ENCODE measurements around the gene OXCT1. TPM values are rescaled to one million over a fixed set of nuclear protein-coding genes. Genes with fewer than 3 reads are reported as not detected.

Gene OXCT1
- polyA plus RNA-seq, 2 of the 4 experiments (the other 2 are of a cell fraction), result 2.6 to 3.0 TPM

DNA sequence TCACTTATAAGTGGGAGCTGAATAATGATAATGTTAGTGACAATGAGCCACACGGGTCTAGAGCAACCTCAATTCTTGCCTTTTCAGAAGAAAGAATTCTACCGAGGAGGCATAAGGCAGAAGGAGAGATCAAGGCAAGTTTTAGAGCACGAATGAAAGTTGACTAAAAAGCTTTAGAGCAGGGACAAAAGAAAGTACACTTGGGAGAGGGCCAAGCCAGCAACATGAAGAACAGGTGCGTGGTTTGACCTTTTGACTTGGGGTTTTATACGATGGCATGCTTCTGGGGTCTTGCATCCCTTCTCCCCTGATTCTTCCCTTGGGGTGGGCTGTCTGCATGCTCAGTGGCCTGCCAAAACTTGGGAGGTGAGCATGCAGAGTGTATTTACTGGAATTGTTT is 12.5 kb upstream of the OXCT1 start:
- no peak for TF ChIP-seq ESRRA (IDR thresholded peaks at IDR 0.05; ENCODE audit: borderline replicate concordance, low read length)
- TF ChIP-seq, protein P1, sequence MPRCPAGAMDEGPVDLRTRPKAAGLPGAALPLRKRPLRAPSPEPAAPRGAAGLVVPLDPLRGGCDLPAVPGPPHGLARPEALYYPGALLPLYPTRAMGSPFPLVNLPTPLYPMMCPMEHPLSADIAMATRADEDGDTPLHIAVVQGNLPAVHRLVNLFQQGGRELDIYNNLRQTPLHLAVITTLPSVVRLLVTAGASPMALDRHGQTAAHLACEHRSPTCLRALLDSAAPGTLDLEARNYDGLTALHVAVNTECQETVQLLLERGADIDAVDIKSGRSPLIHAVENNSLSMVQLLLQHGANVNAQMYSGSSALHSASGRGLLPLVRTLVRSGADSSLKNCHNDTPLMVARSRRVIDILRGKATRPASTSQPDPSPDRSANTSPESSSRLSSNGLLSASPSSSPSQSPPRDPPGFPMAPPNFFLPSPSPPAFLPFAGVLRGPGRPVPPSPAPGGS (IDR thresholded peaks at IDR 0.05), result no peak
- H3K4me3 ChIP-seq, result no peak overlapping the region
- ChIA-PET POLR2A (no interaction called here), CTCF (no interaction called here)
- WGBS (ENCODE audit: missing lambda C conversion rate), result 28% methylated on average over 5 of the region's 5 CpGs
- H3K27ac ChIP-seq, result no peak overlapping the region
- no peaks in the 10 kb centered on the region for H3K9me3 ChIP-seq
- H3K4me2 ChIP-seq, result no peak overlapping the region
- ATAC-seq, result no peak
- no peak for DNase-seq (ENCODE audit: low read depth in 1 of 2, low spot score in 1 of 2)
- FAIRE-seq, result no peak
- H3K4me1 ChIP-seq, result 0 out of 3 replicates have a peak, but pooled peaks cover 4% of the 10 kb centered on the region

DNA sequence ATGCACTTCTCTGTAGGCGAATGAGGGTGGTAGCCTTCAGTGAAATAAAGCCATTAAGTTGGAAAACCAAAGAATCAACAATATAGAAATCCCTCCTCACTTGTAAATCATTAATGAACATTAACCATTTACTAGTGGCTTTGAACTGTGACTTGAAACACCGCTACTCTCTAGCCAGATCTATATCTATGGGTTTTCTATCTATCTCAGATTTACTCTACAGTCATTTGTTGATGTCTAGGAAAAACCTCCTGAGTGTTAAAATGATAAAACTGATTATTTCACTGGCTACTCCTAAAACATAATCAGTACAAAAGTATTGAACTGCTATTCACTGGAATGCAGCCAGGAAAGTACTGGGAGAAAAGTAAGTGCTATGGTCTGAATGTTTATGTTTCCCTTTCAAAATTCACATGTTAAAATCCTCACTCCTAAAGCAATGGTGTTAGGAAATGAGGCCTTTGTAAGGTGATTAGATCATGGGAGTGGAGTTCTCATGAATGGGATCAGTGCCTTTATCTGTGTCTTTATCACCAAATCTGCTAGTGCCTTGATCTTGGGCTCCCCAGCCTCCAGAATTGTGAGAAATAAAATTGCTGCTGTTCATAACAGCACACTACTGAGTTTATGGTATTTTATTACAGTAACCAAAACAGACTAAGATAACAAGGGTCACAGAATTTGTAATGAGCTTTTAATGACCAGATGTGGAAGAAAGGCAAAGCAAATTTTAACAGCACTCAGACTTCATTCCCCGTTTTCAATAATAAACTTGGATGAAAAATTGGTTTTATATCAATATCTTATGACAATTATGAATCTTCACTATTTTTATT is 8.6 kb upstream of the OXCT1 start:
- TF ChIP-seq GATA3 (IDR thresholded peaks at IDR 0.05; ENCODE audit: borderline replicate concordance) (no peak), FOXS1 (CRISPR knock-in tag; IDR thresholded peaks at IDR 0.05) (no peak), NFE2L2 (conservative IDR thresholded peaks at IDR 0.05; ENCODE audit: low read length) (no peak), ESRRA (IDR thresholded peaks at IDR 0.05; ENCODE audit: borderline replicate concordance, low read length) (no peak), HOXA7 (CRISPR knock-in tag; IDR thresholded peaks at IDR 0.05) (no peak), EHF (CRISPR knock-in tag; IDR thresholded peaks at IDR 0.05) (no peak)
- TF ChIP-seq, protein P2, sequence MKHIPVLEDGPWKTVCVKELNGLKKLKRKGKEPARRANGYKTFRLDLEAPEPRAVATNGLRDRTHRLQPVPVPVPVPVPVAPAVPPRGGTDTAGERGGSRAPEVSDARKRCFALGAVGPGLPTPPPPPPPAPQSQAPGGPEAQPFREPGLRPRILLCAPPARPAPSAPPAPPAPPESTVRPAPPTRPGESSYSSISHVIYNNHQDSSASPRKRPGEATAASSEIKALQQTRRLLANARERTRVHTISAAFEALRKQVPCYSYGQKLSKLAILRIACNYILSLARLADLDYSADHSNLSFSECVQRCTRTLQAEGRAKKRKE (CRISPR knock-in tag; IDR thresholded peaks at IDR 0.05; ENCODE audit: low read depth), result no peak
- TF ChIP-seq, protein P3, sequence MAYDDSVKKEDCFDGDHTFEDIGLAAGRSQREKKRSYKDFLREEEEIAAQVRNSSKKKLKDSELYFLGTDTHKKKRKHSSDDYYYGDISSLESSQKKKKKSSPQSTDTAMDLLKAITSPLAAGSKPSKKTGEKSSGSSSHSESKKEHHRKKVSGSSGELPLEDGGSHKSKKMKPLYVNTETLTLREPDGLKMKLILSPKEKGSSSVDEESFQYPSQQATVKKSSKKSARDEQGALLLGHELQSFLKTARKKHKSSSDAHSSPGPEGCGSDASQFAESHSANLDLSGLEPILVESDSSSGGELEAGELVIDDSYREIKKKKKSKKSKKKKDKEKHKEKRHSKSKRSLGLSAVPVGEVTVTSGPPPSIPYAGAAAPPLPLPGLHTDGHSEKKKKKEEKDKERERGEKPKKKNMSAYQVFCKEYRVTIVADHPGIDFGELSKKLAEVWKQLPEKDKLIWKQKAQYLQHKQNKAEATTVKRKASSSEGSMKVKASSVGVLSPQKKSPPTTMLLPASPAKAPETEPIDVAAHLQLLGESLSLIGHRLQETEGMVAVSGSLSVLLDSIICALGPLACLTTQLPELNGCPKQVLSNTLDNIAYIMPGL (CRISPR knock-in tag; IDR thresholded peaks at IDR 0.05; ENCODE audit: borderline replicate concordance), result no peak
- FAIRE-seq (no peak), DNase-seq (ENCODE audit: low read depth in 1 of 2, low spot score in 1 of 2) (no peak), ATAC-seq (no peak)
- CTCF ChIA-PET, result no interaction called here
- 4% methylated on average over 3 of the region's 3 CpGs for WGBS (ENCODE audit: missing lambda C conversion rate)
- Histone ChIP-seq H3K27ac (no peak overlapping the region), H3K4me2 (no peak overlapping the region), H3K4me3 (no peak overlapping the region), H3K9me3 (no peaks in the 10 kb centered on the region), H3K4me1 (no peaks in the 10 kb centered on the region)
- POLR2A ChIA-PET, result no interaction called here

DNA sequence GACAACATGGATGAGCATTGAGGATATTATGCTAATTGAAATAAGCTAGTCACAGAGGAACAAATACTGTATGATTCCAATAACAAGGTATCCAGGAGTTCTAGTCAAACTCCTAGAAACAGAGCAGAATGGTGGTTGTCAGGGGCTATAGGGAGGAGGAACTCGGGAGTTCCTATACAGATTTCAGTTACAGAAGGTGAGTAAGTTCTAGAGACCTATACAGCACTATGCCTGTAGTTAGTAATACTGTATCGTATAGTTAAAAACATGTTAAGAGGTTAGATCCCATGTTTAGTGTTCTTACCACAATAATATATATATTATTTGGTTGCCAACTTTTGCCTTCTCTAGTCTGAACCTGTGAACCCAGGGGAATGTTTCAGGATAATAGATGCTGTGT is 7.9 kb upstream of the OXCT1 start:
- ATAC-seq (no peak), FAIRE-seq (no peak), DNase-seq (ENCODE audit: low read depth in 1 of 2, low spot score in 1 of 2) (no peak)
- POLR2A ChIA-PET, result no interaction called here
- H3K9me3 ChIP-seq, result no peaks in the 10 kb centered on the region
- no peak for TF ChIP-seq ZSCAN20 (CRISPR knock-in tag; IDR thresholded peaks at IDR 0.05)
- no peak for TF ChIP-seq NPAS2 (CRISPR knock-in tag; IDR thresholded peaks at IDR 0.05; ENCODE audit: borderline replicate concordance)
- TF ChIP-seq, protein P2 (CRISPR knock-in tag; IDR thresholded peaks at IDR 0.05; ENCODE audit: low read depth), result no peak
- no peak for TF ChIP-seq ZNF302 (CRISPR knock-in tag; IDR thresholded peaks at IDR 0.05)
- no peak for TF ChIP-seq TP53 (CRISPR knock-in tag; IDR thresholded peaks at IDR 0.05)
- no peak for TF ChIP-seq JUNB (IDR thresholded peaks at IDR 0.05)
- no peak for TF ChIP-seq TFCP2L1 (CRISPR knock-in tag; IDR thresholded peaks at IDR 0.05)
- TF ChIP-seq PHF8 (IDR thresholded peaks at IDR 0.05; ENCODE audit: borderline replicate concordance, low read depth), result no peak
- TF ChIP-seq KDM5A (IDR thresholded peaks at IDR 0.05), result no peak
- no peak for TF ChIP-seq EP300 (IDR thresholded peaks at IDR 0.05)
- TF ChIP-seq MAFK (IDR thresholded peaks at IDR 0.05; ENCODE audit: partially characterized antibody), result no peak
- no peak for TF ChIP-seq BHLHE40 (IDR thresholded peaks at IDR 0.05; ENCODE audit: low read depth, low read length)
- TF ChIP-seq ESRRA (IDR thresholded peaks at IDR 0.05; ENCODE audit: borderline replicate concordance, low read length), result no peak
- TF ChIP-seq RFX5 (IDR thresholded peaks at IDR 0.05), result no peak
- no peak overlapping the region for H3K4me2 ChIP-seq
- WGBS (ENCODE audit: missing lambda C conversion rate), result 42% methylated on average over 2 of the region's 2 CpGs
- no peak overlapping the region for H3K27ac ChIP-seq
- CTCF ChIA-PET, result no interaction called here
- H3K4me3 ChIP-seq, result no peak overlapping the region
- H3K4me1 ChIP-seq, result no peaks in the 10 kb centered on the region
